HG02885 (cell line): ENCODE data around the gene MOXD1.

Experiments used
- ATAC-seq: cut with Tn5 transposase; IDR thresholded peaks from one replicate; pipeline ENCODE4 v1.9.1; 2021; ENCODE audit warnings: mild to moderate bottlenecking; ENCODE audit not compliant: unreplicated experiment, poor library complexity

MOXD1 gene

GRCh38 chr6:132400555-132400882, 756 bp downstream of the MOXD1 start:
- no peak for ATAC-seq

GRCh38 chr6:132399376-132400074, 1.8 kb downstream of the MOXD1 start:
- ATAC-seq, result no peak

GRCh38 chr6:132395015-132395597, 6.2 kb downstream of the MOXD1 start:
- ATAC-seq, result no peak

- no peak for ATAC-seq
Observed at GRCh38 chr6:132392792-132393191, 8.5 kb downstream of the MOXD1 start.

GRCh38 chr6:132392270-132392646, 9.0 kb downstream of the MOXD1 start:
- no peak for ATAC-seq

GRCh38 chr6:132391391-132392269, 9.6 kb downstream of the MOXD1 start:
- no peak for ATAC-seq

GRCh38 chr6:132390451-132390850, 10.8 kb downstream of the MOXD1 start:
- ATAC-seq, result no peak

GRCh38 chr6:132390017-132390416, 11.3 kb downstream of the MOXD1 start:
- no peak for ATAC-seq

GRCh38 chr6:132388291-132388690, 13.0 kb downstream of the MOXD1 start:
- no peak for ATAC-seq

GRCh38 chr6:132382630-132383175, 18.6 kb downstream of the MOXD1 start:
- ATAC-seq, result no peak

GRCh38 chr6:132381381-132381780, 19.9 kb downstream of the MOXD1 start:
- ATAC-seq, result no peak

- no peak for ATAC-seq
Observed at GRCh38 chr6:132380358-132381029, 20.8 kb downstream of the MOXD1 start.

- no peak for ATAC-seq
Observed at GRCh38 chr6:132369526-132369925, 31.7 kb downstream of the MOXD1 start.

- no peak for ATAC-seq
Observed at GRCh38 chr6:132368916-132369481, 32.3 kb downstream of the MOXD1 start.

- peak; percentile 98 for ATAC-seq
Observed at GRCh38 chr6:132365281-132365907, 35.9 kb downstream of the MOXD1 start.

- ATAC-seq, result no peak
Observed at GRCh38 chr6:132364306-132365074, 36.8 kb downstream of the MOXD1 start.

GRCh38 chr6:132362442-132363185, 38.7 kb downstream of the MOXD1 start:
- no peak for ATAC-seq

GRCh38 chr6:132361101-132361500, 40.2 kb downstream of the MOXD1 start:
- ATAC-seq, result no peak
